GM19238 (cell line): ENCODE measurements around the gene UBE3A.

Experiments used
- DNase-seq: peaks from one replicate; pipeline ENCODE4 v3.0.0; 2011; ENCODE audit warnings: low spot score; ENCODE audit not compliant: insufficient read length

Gene UBE3A

GRCh38 chr15:25333049-25333448 lies 105.8 kb downstream of the UBE3A start:
- no peak for DNase-seq

- no peak for DNase-seq
Measured at GRCh38 chr15:25332306-25332705, 106.5 kb downstream of the UBE3A start.

GRCh38 chr15:25331860-25332259 lies 107.0 kb downstream of the UBE3A start:
- no peak for DNase-seq

- no peak for DNase-seq
Measured at GRCh38 chr15:25331404-25331803, 107.4 kb downstream of the UBE3A start.

- no peak for DNase-seq
Measured at GRCh38 chr15:25329696-25330095, 109.1 kb downstream of the UBE3A start.

- DNase-seq = no peak
Measured at GRCh38 chr15:25327686-25328085, 111.1 kb downstream of the UBE3A start.

GRCh38 chr15:25325187-25325586 lies 113.6 kb downstream of the UBE3A start:
- DNase-seq = no peak

- no peak for DNase-seq
Measured at GRCh38 chr15:25323420-25323819, 115.4 kb downstream of the UBE3A start.

GRCh38 chr15:25287823-25288222 lies 151.0 kb downstream of the UBE3A start:
- DNase-seq = no peak
